Stimulated activated naive CD8-positive, alpha-beta T cell treated with anti-CD3 and anti-CD28 coated beads, Interleukin-15, Interleukin-2, amounts not matched to agents 100 ng/mL and 50 ng/mL, for 24 hours (primary cell): Measurements from ENCODE around the gene CDR2.

ENCODE experiments used
- H3K27ac Mint-ChIP-seq: one replicate; pipeline ENCODE4 v1.8.0; 2021; ENCODE audit warnings: mild to moderate bottlenecking, mixed read lengths
- H3K27me3 Mint-ChIP-seq: one replicate; pipeline ENCODE4 v1.8.0; 2021; ENCODE audit warnings: mixed read lengths
- H3K36me3 Mint-ChIP-seq: one replicate; pipeline ENCODE4 v1.8.0; 2021; ENCODE audit warnings: low read depth, mixed read lengths
- H3K4me1 Mint-ChIP-seq: one replicate; pipeline ENCODE4 v1.8.0; 2021; ENCODE audit warnings: low read depth, mixed read lengths
- H3K4me3 Mint-ChIP-seq: one replicate; pipeline ENCODE4 v1.8.0; 2021; ENCODE audit warnings: mild to moderate bottlenecking, mixed read lengths
- H3K9me3 Mint-ChIP-seq: one replicate; pipeline ENCODE4 v1.8.0; 2021; ENCODE audit warnings: mixed read lengths

Gene CDR2

GRCh38 chr16:22300427-22301071 is 73.9 kb downstream of the CDR2 start:
- no peaks in the 10 kb centered on the region for H3K9me3 Mint-ChIP-seq
- peak overlapping the region; percentile 54 for H3K4me3 Mint-ChIP-seq
- no peak overlapping the region for H3K27ac Mint-ChIP-seq

DNA sequence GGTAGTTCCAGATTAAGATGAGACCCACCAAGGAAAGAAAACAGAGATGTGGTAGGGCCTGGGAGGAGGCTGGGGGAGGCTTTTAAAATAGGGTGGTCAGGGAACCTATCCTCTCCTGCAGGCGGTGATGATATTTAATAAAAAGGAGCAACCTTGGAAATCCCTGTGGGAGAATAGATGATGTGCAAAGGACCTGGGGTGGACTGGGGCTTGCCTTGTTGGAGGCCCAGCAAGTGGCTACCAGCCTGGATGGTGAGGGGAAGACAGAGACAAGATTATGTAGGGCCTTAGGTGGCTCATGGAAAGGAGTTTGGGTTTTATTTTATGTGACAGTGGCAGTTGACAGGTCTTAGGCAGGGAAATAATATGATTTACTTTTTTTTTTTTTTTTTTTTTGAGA is 75.4 kb downstream of the CDR2 start:
- peak overlapping the region; percentile 98 for H3K27ac Mint-ChIP-seq
- H3K9me3 Mint-ChIP-seq, result no peaks in the 10 kb centered on the region
- H3K4me3 Mint-ChIP-seq, result peak overlapping the region; percentile 97
- no peaks in the 10 kb centered on the region for H3K27me3 Mint-ChIP-seq
- H3K4me1 Mint-ChIP-seq, result peaks cover 45% of the 10 kb centered on the region
- H3K36me3 Mint-ChIP-seq, result peaks cover 52% of the 10 kb centered on the region

More at GRCh38 chr16:22300427-22301071, 73.9 kb downstream of the CDR2 start:
- Mint-ChIP-seq H3K36me3 (peaks cover 62% of the 10 kb centered on the region), H3K27me3 (no peaks in the 10 kb centered on the region), H3K4me1 (peaks cover 45% of the 10 kb centered on the region)

- Mint-ChIP-seq H3K4me1 (peaks cover 45% of the 10 kb centered on the region), H3K36me3 (peaks cover 47% of the 10 kb centered on the region), H3K4me3 (peak overlapping the region; percentile 97), H3K27me3 (no peaks in the 10 kb centered on the region), H3K9me3 (no peaks in the 10 kb centered on the region), H3K27ac (peak overlapping the region; percentile 98)
These were observed 76.3 kb downstream of the CDR2 start for GRCh38 chr16:22297871-22298733.

DNA sequence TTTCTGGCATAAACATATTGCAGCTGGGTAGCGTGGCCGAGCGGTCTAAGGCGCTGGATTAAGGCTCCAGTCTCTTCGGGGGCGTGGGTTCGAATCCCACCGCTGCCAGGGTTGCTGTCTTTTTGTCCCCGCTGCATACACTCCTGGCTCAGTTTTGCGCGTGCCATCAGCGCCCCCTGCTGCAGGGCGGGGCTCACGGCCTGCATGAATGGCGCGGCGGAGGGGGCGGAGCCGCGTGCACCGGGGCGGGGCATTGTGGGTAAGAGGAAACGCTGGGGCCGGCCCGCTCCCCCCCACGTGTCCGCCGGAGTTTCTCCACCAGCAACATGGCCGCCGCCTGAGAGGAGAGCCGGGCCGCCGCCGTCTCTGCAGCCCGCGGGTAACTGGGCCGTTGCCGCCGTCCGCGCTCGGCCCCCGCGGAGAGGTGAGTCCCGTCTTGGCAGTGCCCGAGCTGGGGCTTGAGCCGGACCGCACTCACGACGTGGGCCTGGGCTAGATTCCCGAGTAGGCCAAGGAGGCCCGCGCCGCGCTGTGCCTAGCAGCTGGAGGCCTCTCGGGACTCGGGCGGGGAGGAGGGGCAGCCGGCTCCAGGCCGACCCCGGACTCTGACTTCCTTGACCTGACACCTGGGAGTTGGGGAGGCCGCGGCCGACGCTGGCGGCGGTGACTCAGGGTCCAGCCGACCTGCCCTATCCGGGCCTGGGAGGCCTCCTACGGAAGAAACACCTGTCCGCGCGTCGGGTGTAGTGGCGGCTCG is 77.1 kb downstream of the CDR2 start, which contains the start of gene POLR3E:
POLR3E (plus strand) TSS at position 296 of the 757 bp plus-strand sequence. CDS start 5,560 bp downstream, outside the sequence.
- Mint-ChIP-seq H3K4me3 (peak within 1 kb of the TSS; percentile 97), H3K4me1 (peaks cover 45% of the 10 kb centered on the region), H3K36me3 (peaks cover 39% of the 10 kb centered on the region), H3K27ac (peak within 1 kb of the TSS; percentile 98), H3K27me3 (no peaks in the 10 kb centered on the region), H3K9me3 (no peaks in the 10 kb centered on the region)

- Mint-ChIP-seq H3K4me3 (peak overlapping the region; percentile 97), H3K4me1 (peaks cover 42% of the 10 kb centered on the region), H3K27ac (peak overlapping the region; percentile 98), H3K36me3 (peaks cover 34% of the 10 kb centered on the region), H3K9me3 (no peaks in the 10 kb centered on the region), H3K27me3 (no peaks in the 10 kb centered on the region)
These were observed 78.0 kb downstream of the CDR2 start for GRCh38 chr16:22296225-22297113.
